ENCODE measurements around the gene CDH23.

DNA sequence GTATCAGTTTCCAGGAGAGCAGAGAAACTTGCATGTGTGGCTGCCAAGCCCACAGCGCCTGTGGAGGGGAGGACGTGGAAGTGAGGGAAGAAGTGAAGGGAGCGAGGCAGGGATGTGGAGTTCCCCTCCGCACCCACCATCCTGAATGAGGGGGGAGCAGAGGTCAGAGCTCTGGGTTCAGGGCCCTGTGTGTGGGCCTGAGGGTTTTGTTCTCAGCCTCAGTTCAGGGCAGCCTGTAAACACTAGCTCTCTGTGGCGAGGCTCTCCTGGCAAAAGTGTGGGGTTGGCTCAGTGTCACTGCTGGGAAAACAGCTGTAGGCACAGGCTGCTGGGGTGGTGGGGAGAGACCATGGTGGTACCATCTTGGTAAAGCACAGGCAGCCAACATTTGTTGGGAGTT lies 214.4 kb downstream of the CDH23 start:
- TF ChIP-seq POLR2A (IDR thresholded peaks at IDR 0.05; ENCODE audit: low read length): no peak
- no peak for TF ChIP-seq GATA1 (IDR thresholded peaks at IDR 0.05; ENCODE audit: low read depth, low read length)

Data from erythroblast (primary cell).